ENCODE results near the gene LSM11. TPM values are rescaled to one million over a fixed set of nuclear protein-coding genes. Genes with fewer than 3 reads are reported as not detected.

Gene LSM11
- total and polyA plus RNA-seq, 11 donors: 0.42 to 3.1 (median 1.9) TPM

GRCh38 chr5:157808043-157808442 lies 64.5 kb downstream of the LSM11 start:
- intact Hi-C loops (cut with DNase I): no loop called here
- Histone ChIP-seq H3K27me3 (no peaks in the 10 kb centered on the region), H3K9me3 (no peaks in the 10 kb centered on the region), H3K4me3 (no peak overlapping the region), H3K36me3 (peaks cover 0 to 94% (median 74%) of the 10 kb centered on the region in 9 donors), H3K4me1 (peaks cover 0 to 8% (median 0%) of the 10 kb centered on the region in 12 donors), H3K27ac (no peak overlapping the region)
- WGBS, 4 donors: 70 to 87% (median 83%) methylated on average over 2 of the region's 2 CpGs
- no peak for ATAC-seq
- no peak for DNase-seq
- TF ChIP-seq CTCF (IDR thresholded peaks at IDR 0.05) (no peak), POLR2A (IDR thresholded peaks at IDR 0.05) (no peak)

Other genes starting within 250 kb of the LSM11 start
- gene ADAM19, start 167.9 kb upstream of the LSM11 start, total RNA-seq: 10 to 100 TPM in 7 of 9 donors, 1 to 10 TPM in 2; 6.5 to 47.6 (median 19.0) TPM
- gene ADAM19, start 167.9 kb upstream of the LSM11 start, polyA plus RNA-seq: 10 to 100 TPM in 1 of 2 donors, 1 to 10 TPM in 1; 7.5 to 29.2 TPM
- gene SOX30, start 91.3 kb upstream of the LSM11 start, total RNA-seq: under 1 TPM in 4 of 9 donors, not detected in 5; 0.11 to 0.48 (median 0.19) TPM
- under 1 TPM; 0.08 to 0.11 TPM for gene SOX30, start 91.3 kb upstream of the LSM11 start, polyA plus RNA-seq
- not detected for gene C5orf52, start 72.2 kb upstream of the LSM11 start, total RNA-seq
- gene C5orf52, start 72.2 kb upstream of the LSM11 start, polyA plus RNA-seq: not detected
- gene THG1L, start 12.3 kb upstream of the LSM11 start, total RNA-seq: 1 to 10 TPM; 3.7 to 8.5 (median 5.0) TPM
- gene THG1L, start 12.3 kb upstream of the LSM11 start, polyA plus RNA-seq: 1 to 10 TPM; 5.4 to 7.5 TPM
- gene CLINT1, start 115.4 kb downstream of the LSM11 start, total RNA-seq: 10 to 100 TPM; 40.1 to 84.8 (median 51.2) TPM
- 10 to 100 TPM; 13.0 to 41.9 TPM for gene CLINT1, start 115.4 kb downstream of the LSM11 start, polyA plus RNA-seq